Measurements from ENCODE around the gene RNF126.

RNF126 gene

DNA sequence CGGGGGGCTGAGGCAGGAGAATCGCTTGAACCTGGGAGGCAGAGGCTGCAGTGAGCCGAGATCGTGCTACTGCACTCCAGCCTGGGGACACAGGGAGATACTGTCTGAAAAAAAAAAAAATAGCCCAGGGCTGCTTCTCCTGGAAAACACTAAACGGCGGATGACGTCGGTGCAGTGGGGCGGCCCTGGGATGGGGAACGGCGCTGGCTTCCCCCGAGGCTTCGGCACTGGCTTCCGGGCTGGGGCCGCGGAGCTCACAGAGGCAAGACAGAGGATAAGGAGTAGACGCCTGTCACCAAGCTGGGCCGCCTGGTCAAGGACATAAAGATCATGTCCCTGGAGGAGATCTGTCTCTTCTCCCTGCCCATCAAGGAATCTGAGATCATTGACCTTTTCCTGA, 27.2 kb upstream of the RNF126 start:
- DNase-seq (ENCODE audit: low spot score), result no peak
- no peaks in the 10 kb centered on the region for H3K9me3 ChIP-seq (ENCODE audit: severe bottlenecking)
- ATAC-seq (ENCODE audit: low read depth), result no peak
- H3K27me3 ChIP-seq (ENCODE audit: insufficient read depth, poor library complexity, severe bottlenecking), result no peaks in the 10 kb centered on the region
- no peaks in the 10 kb centered on the region for H3K4me1 ChIP-seq (ENCODE audit: insufficient read depth, poor library complexity, severe bottlenecking)
- no peak overlapping the region for H3K27ac ChIP-seq (ENCODE audit: poor library complexity, severe bottlenecking)
- H3K4me3 ChIP-seq (ENCODE audit: severe bottlenecking), result no peak overlapping the region
- TF ChIP-seq, protein P1, sequence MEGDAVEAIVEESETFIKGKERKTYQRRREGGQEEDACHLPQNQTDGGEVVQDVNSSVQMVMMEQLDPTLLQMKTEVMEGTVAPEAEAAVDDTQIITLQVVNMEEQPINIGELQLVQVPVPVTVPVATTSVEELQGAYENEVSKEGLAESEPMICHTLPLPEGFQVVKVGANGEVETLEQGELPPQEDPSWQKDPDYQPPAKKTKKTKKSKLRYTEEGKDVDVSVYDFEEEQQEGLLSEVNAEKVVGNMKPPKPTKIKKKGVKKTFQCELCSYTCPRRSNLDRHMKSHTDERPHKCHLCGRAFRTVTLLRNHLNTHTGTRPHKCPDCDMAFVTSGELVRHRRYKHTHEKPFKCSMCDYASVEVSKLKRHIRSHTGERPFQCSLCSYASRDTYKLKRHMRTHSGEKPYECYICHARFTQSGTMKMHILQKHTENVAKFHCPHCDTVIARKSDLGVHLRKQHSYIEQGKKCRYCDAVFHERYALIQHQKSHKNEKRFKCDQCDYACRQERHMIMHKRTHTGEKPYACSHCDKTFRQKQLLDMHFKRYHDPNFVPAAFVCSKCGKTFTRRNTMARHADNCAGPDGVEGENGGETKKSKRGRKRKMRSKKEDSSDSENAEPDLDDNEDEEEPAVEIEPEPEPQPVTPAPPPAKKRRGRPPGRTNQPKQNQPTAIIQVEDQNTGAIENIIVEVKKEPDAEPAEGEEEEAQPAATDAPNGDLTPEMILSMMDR (IDR thresholded peaks at IDR 0.05; ENCODE audit: poor library complexity, severe bottlenecking), result no peak
- no peaks in the 10 kb centered on the region for H3K36me3 ChIP-seq (ENCODE audit: low read depth)

DNA sequence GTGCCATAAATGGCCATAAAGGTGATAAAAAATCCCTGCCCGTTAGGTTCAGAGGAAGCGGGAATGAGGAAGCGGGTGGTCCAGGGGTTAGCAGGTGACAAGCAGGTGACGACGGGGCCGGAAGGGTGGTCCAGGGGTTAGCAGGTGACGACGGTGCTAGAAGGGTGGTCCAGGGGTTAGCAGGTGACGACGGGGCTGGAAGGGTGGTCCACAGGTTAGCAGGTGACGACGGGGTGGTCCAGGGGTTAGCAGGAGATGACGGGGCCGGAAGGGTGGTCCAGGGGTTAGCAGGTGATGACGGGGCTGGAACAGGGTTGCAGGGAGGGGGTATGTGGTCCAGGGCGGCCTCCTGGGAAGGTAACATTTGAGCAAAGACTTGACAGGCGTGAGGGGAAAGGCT, 26.0 kb upstream of the RNF126 start:
- Histone ChIP-seq H3K4me1 (ENCODE audit: insufficient read depth, poor library complexity, severe bottlenecking) (no peaks in the 10 kb centered on the region), H3K27me3 (ENCODE audit: insufficient read depth, poor library complexity, severe bottlenecking) (no peaks in the 10 kb centered on the region), H3K36me3 (ENCODE audit: low read depth) (no peaks in the 10 kb centered on the region), H3K9me3 (ENCODE audit: severe bottlenecking) (no peaks in the 10 kb centered on the region), H3K27ac (ENCODE audit: poor library complexity, severe bottlenecking) (no peak overlapping the region), H3K4me3 (ENCODE audit: severe bottlenecking) (no peak overlapping the region)
- no peak for DNase-seq (ENCODE audit: low spot score)
- no peak for ATAC-seq (ENCODE audit: low read depth)
- TF ChIP-seq, protein P1 (IDR thresholded peaks at IDR 0.05; ENCODE audit: poor library complexity, severe bottlenecking), result no peak

DNA sequence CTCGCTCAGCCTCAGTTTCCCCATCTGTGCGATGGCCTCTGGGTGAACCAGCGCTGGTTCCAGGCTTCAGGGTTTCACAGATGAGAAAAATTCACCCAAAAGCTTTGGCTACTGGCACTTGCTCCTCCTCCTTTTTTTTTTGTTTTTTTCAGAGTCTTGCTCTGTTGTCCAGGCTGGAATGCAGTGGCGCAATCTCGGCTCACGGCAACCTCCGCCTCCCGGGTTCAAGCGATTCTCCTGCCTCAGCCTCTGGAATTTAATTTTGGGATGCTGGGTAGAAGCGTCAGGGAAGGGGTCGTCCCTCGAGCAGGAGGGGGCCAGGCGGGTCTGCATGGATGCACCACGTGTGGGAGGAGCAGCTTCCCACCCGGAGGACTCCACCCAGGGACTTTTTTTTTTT, 25.2 kb upstream of the RNF126 start:
- Histone ChIP-seq H3K27ac (ENCODE audit: poor library complexity, severe bottlenecking) (no peak overlapping the region), H3K36me3 (ENCODE audit: low read depth) (no peaks in the 10 kb centered on the region), H3K4me1 (ENCODE audit: insufficient read depth, poor library complexity, severe bottlenecking) (no peaks in the 10 kb centered on the region), H3K4me3 (ENCODE audit: severe bottlenecking) (no peak overlapping the region), H3K27me3 (ENCODE audit: insufficient read depth, poor library complexity, severe bottlenecking) (no peaks in the 10 kb centered on the region), H3K9me3 (ENCODE audit: severe bottlenecking) (no peaks in the 10 kb centered on the region)
- DNase-seq (ENCODE audit: low spot score) (no peak), ATAC-seq (ENCODE audit: low read depth) (no peak)
- TF ChIP-seq, protein P1 (IDR thresholded peaks at IDR 0.05; ENCODE audit: poor library complexity, severe bottlenecking), result no peak

DNA sequence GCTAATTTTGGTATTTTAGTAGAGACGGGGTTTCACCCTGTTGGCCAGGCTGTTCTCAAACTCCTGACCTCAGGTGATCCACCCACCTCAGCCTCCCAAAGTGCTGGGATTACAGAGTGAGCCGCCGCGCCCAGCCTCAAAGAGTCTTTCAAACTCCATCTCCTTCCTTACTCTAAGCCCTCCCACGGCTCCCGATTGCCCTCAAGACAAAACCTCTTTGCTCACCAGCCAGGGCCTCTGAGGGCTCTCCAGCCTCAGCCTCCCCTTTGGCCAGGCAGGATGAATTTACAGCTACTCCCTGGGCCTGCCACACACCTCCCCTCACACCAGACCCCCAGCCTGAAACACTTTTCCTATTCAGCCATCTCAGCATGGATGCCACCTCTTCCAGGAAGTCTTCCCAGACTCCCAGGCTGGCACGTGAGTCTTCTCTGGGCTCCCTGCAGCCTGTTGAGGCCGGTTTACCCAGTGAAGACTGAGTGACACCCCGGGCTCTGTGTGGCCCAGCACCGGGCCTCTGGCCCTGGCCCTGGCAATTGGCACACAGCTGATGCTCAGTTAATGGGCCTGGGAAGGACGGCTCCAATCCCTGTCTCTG, 24.7 kb upstream of the RNF126 start:
- no peaks in the 10 kb centered on the region for H3K9me3 ChIP-seq (ENCODE audit: severe bottlenecking)
- H3K4me3 ChIP-seq (ENCODE audit: severe bottlenecking), result no peak overlapping the region
- no peaks in the 10 kb centered on the region; the same call in 1 of the 2 replicates for H3K36me3 ChIP-seq (ENCODE audit: low read depth)
- no peaks in the 10 kb centered on the region for H3K27me3 ChIP-seq (ENCODE audit: insufficient read depth, poor library complexity, severe bottlenecking)
- DNase-seq (ENCODE audit: low spot score) (no peak), ATAC-seq (ENCODE audit: low read depth) (no peak)
- H3K27ac ChIP-seq (ENCODE audit: poor library complexity, severe bottlenecking), result no peak overlapping the region
- TF ChIP-seq, protein P1 (IDR thresholded peaks at IDR 0.05; ENCODE audit: poor library complexity, severe bottlenecking), result no peak
- no peaks in the 10 kb centered on the region for H3K4me1 ChIP-seq (ENCODE audit: insufficient read depth, poor library complexity, severe bottlenecking)

DNA sequence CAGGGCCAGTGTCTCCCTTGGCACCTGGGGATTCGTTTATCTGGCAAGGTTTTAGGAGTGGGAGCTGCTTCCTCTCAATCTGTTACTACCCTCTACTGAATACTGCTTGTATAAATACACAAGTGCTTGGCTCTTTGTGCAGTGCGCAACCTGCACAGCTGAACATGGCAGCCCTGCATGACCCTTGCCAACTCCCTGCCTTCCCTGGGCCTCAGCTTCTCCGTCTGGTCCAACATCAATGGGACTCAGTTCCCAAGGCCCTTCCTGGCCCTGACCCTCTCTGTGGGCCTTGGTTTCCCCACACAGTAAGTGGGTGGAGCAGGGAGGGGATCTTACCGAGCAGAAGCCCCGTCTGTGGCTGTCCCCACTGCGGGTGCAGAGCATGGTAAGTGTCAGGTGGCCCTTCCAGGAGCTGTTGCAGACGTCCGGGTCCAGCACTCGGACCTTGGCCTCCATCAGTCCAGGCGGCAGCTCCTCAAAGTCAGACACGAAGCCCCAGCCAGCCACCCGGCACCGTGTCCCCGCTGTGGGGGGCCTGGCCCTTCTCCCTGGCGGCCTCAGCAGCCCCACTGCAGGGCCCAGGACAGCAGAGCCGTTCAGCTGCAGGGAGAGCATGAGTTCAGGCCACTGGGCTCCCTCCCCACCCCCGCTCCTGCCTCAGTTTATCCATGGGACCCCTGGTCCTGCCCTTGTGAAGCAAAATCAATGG, 23.7 kb upstream of the RNF126 start:
- Histone ChIP-seq H3K9me3 (ENCODE audit: severe bottlenecking) (no peaks in the 10 kb centered on the region), H3K27ac (ENCODE audit: poor library complexity, severe bottlenecking) (no peak overlapping the region), H3K4me1 (ENCODE audit: insufficient read depth, poor library complexity, severe bottlenecking) (no peaks in the 10 kb centered on the region), H3K4me3 (ENCODE audit: severe bottlenecking) (no peak overlapping the region), H3K36me3 (ENCODE audit: low read depth) (peaks cover 2% of the 10 kb centered on the region), H3K27me3 (ENCODE audit: insufficient read depth, poor library complexity, severe bottlenecking) (no peaks in the 10 kb centered on the region)
- ATAC-seq (ENCODE audit: low read depth), result no peak
- TF ChIP-seq, protein P1 (IDR thresholded peaks at IDR 0.05; ENCODE audit: poor library complexity, severe bottlenecking), result no peak
- no peak for DNase-seq (ENCODE audit: low spot score)

Measured in RWPE2 (cell line).